Osteoblast (primary cell): ENCODE measurements around the gene LSP1. TPM values are rescaled to one million over a fixed set of nuclear protein-coding genes. Genes with fewer than 3 reads are reported as not detected.

Experiments used
- DNase-seq: peaks from one replicate; pipeline ENCODE4 v3.0.0; 2011; ENCODE audit warnings: low spot score, mixed read lengths; ENCODE audit not compliant: insufficient read length; ENCODE audit errors: missing footprints
- H2AFZ ChIP-seq: 2 replicates; pipeline ENCODE4 v1.6.0; 2011; ENCODE audit warnings: mild to moderate bottlenecking, low read length
- H3K27ac ChIP-seq: 2 replicates; pipeline ENCODE4 v1.5.1; 2011; ENCODE audit warnings: mild to moderate bottlenecking, low read depth, low read length, moderate library complexity
- H3K27me3 ChIP-seq: 2 replicates; pipeline ENCODE4 v1.6.0; 2012; ENCODE audit warnings: mild to moderate bottlenecking, control low read depth, inconsistent platforms, low read length, moderate library complexity; ENCODE audit not compliant: insufficient read depth
- H3K36me3 ChIP-seq: 2 replicates; pipeline ENCODE4 v1.5.1; 2011; ENCODE audit warnings: mild to moderate bottlenecking, low read length, control low read depth, moderate library complexity; ENCODE audit not compliant: insufficient read depth
- H3K4me1 ChIP-seq: 2 replicates; pipeline ENCODE4 v1.5.1; 2011; ENCODE audit warnings: mild to moderate bottlenecking, low read length, control low read depth, moderate library complexity; ENCODE audit not compliant: insufficient read depth
- H3K4me2 ChIP-seq: 2 replicates; pipeline ENCODE4 v1.6.0; 2011; ENCODE audit warnings: mild to moderate bottlenecking, low read length; ENCODE audit not compliant: insufficient read depth
- H3K4me3 ChIP-seq: fragments of 200-600 bp; sonication (generic); 3 replicates; pipeline ENCODE4 v1.5.1; 2012; ENCODE audit warnings: mild to moderate bottlenecking, low read length, inconsistent platforms; ENCODE audit not compliant: insufficient read depth
- H3K79me2 ChIP-seq: 2 replicates; pipeline ENCODE4 v1.6.0; 2012; ENCODE audit warnings: mild to moderate bottlenecking, low read length, control low read depth, inconsistent platforms; ENCODE audit not compliant: insufficient read depth
- H3K9me3 ChIP-seq: 2 replicates; pipeline ENCODE4 v1.5.1; 2011; ENCODE audit warnings: low read depth, low read length, control low read depth
- H4K20me1 ChIP-seq: 2 replicates; pipeline ENCODE4 v1.6.0; 2012; ENCODE audit warnings: mild to moderate bottlenecking, low read length, control low read depth; ENCODE audit not compliant: insufficient read depth
- CTCF ChIP-seq: IDR thresholded peaks from 2 replicates; pipeline ENCODE4 v1.5.1; 2011; ENCODE audit warnings: mild to moderate bottlenecking, low read depth, low read length, moderate library complexity; ENCODE audit errors: extremely low read depth
- total RNA-seq: library from RNA; depleted of rRNA; stranded (reverse); fragments of >200 nt; gene quantifications from 2 replicates; pipeline ENCODE4 v1.2.3, GENCODE V29; 2012

The LSP1 gene
- total RNA-seq, 1 donor = 54.6 TPM

- H3K4me2 ChIP-seq = no peak overlapping the region
- no peak for TF ChIP-seq CTCF
- no peak overlapping the region for H2AFZ ChIP-seq
- no peak overlapping the region for H3K4me3 ChIP-seq
- no peaks in the 10 kb centered on the region for H4K20me1 ChIP-seq
- H3K36me3 ChIP-seq = no peaks in the 10 kb centered on the region
- H3K27me3 ChIP-seq = peaks cover 36% of the 10 kb centered on the region
- H3K9me3 ChIP-seq = no peaks in the 10 kb centered on the region
- H3K4me1 ChIP-seq = peaks cover 56% of the 10 kb centered on the region
- H3K79me2 ChIP-seq = no peaks in the 10 kb centered on the region
- H3K27ac ChIP-seq = no peak overlapping the region
- no peak for DNase-seq
These were observed 14.5 kb downstream of the LSP1 start for GRCh38 chr11:1867381-1867780.

GRCh38 chr11:1868056-1868635 lies 15.3 kb downstream of the LSP1 start:
- no peak overlapping the region for H2AFZ ChIP-seq
- DNase-seq = no peak
- peaks cover 49% of the 10 kb centered on the region for H3K4me1 ChIP-seq
- no peak for TF ChIP-seq CTCF
- no peaks in the 10 kb centered on the region for H3K36me3 ChIP-seq
- H3K79me2 ChIP-seq = no peaks in the 10 kb centered on the region
- peak overlapping the region; percentile 67 for H3K4me2 ChIP-seq
- peaks cover 36% of the 10 kb centered on the region for H3K27me3 ChIP-seq
- no peaks in the 10 kb centered on the region for H3K9me3 ChIP-seq
- no peaks in the 10 kb centered on the region for H4K20me1 ChIP-seq
- H3K27ac ChIP-seq = no peak overlapping the region
- H3K4me3 ChIP-seq = no peak overlapping the region

- Histone ChIP-seq H4K20me1 (no peaks in the 10 kb centered on the region), H3K4me1 (peaks cover 42% of the 10 kb centered on the region), H3K27me3 (peaks cover 36% of the 10 kb centered on the region), H3K36me3 (no peaks in the 10 kb centered on the region), H2AFZ (no peak overlapping the region), H3K4me2 (peak overlapping the region; percentile 67), H3K79me2 (no peaks in the 10 kb centered on the region), H3K9me3 (no peaks in the 10 kb centered on the region), H3K27ac (no peak overlapping the region), H3K4me3 (peak overlapping the region; percentile 63)
- no peak for DNase-seq
- TF ChIP-seq CTCF = no peak
These were observed 15.9 kb downstream of the LSP1 start for GRCh38 chr11:1868636-1869291.

GRCh38 chr11:1869427-1870325 lies 16.8 kb downstream of the LSP1 start:
- TF ChIP-seq CTCF = peak; percentile 54
- no peaks in the 10 kb centered on the region for H3K36me3 ChIP-seq
- no peak overlapping the region for H3K27ac ChIP-seq
- no peak overlapping the region for H2AFZ ChIP-seq
- no peaks in the 10 kb centered on the region for H4K20me1 ChIP-seq
- peaks cover 36% of the 10 kb centered on the region for H3K27me3 ChIP-seq
- H3K79me2 ChIP-seq = no peaks in the 10 kb centered on the region
- peak overlapping the region; percentile 63 for H3K4me3 ChIP-seq
- H3K9me3 ChIP-seq = no peaks in the 10 kb centered on the region
- H3K4me1 ChIP-seq = peaks cover 34% of the 10 kb centered on the region
- peak; percentile 93 for DNase-seq
- peak overlapping the region; percentile 67 for H3K4me2 ChIP-seq
